Transverse colon (tissue), 4 donors: ENCODE measurements around the gene LIG1. TPM values are rescaled to one million over a fixed set of nuclear protein-coding genes. Genes with fewer than 3 reads are reported as not detected.

Source experiments
- DNase-seq: peaks from one replicate; pipeline ENCODE4 v3.0.0-alpha.2; 2019
- H3K27ac ChIP-seq, 4 donors: fragments of 200-600 bp; sonication (generic); 2 replicates each; pipeline ENCODE4 v1.5.1; 2016 to 2018; ENCODE audit warnings: inconsistent platforms in 4 of 4
- H3K27me3 ChIP-seq: fragments of 200-600 bp; sonication (generic); 2 replicates; pipeline ENCODE4 v1.5.1; 2017; ENCODE audit warnings: inconsistent platforms
- H3K36me3 ChIP-seq, 4 donors: fragments of 200-600 bp; sonication (generic); 2 replicates each; pipeline ENCODE4 v1.5.1; 2017 to 2019; ENCODE audit warnings: inconsistent platforms in 4 of 4
- H3K4me1 ChIP-seq, 4 donors: fragments of 200-600 bp; sonication (generic); 2 replicates each; pipeline ENCODE4 v1.5.1; 2017 to 2020; ENCODE audit warnings: inconsistent platforms in 4 of 4
- H3K4me3 ChIP-seq, 4 donors: fragments of 200-600 bp; sonication (generic); 1 replicate in 1 of 4; 2 replicates in 3 of 4; pipeline versions ENCODE4 v1.5.1 to v1.6.1; 2017 to 2019; ENCODE audit warnings: inconsistent platforms in 4 of 4
- H3K9me3 ChIP-seq, 2 donors: fragments of 200-600 bp; sonication (generic); 2 replicates each; pipeline ENCODE4 v1.5.1; 2017 to 2019; ENCODE audit warnings: inconsistent platforms in 2 of 2
- EP300 ChIP-seq: sonication (generic); formaldehyde crosslinking; IDR thresholded peaks from one replicate; pipeline ENCODE4 v1.6.1; 2017; ENCODE audit warnings: antibody characterized with exemption, low read depth
- POLR2A ChIP-seq: fragments of 450-650 bp; IDR thresholded peaks from one replicate; pipeline ENCODE4 v1.6.1; 2016; ENCODE audit warnings: antibody characterized with exemption, mild to moderate bottlenecking, moderate library complexity
- POLR2AphosphoS5 ChIP-seq, 3 donors: sonication (generic); formaldehyde crosslinking; IDR thresholded peaks; one replicate each; pipeline ENCODE4 v1.6.1; 2016; ENCODE audit warnings: antibody characterized with exemption in 3 of 3
- WGBS, 2 donors: methylation state at CpG; one replicate each; pipeline ENCODE4 v1.1.5; 2018; ENCODE audit warnings: low coverage in 1 of 2; 5-methylcytosine and 5-hydroxymethylcytosine counted together
- in situ Hi-C, 4 donors: fragments of 200-750 bp; cut with MboI; loops; one replicate each; pipeline versions ENCODE4 v1.15.0 to v1.15.1; 2017; ENCODE audit warnings: low sequenced_read_pairs in 3 of 4, low pct_ligation_motif_present in 1 of 4, low pct_unique_long_range_greater_than_20kb in 1 of 4
- intact Hi-C: fragments of 100-400 bp; cut with DNase I; formaldehyde crosslinking; loops from one replicate; pipeline ENCODE4 v1.15.1; 2023; ENCODE audit warnings: low total_unique reads
- total RNA-seq, 4 donors: library from RNA; depleted of rRNA; stranded (reverse); fragments of >200 nt; gene quantifications; one replicate each; pipeline ENCODE4 v1.1.0, GENCODE V29; 2016
- TF ChIP-seq, protein P1 (sequence below), 5 experiments: fragments of 200-600 bp in 3 of 5; fragments of 450-650 bp in 2 of 5; sonication (generic) in 3 of 5; IDR thresholded peaks; 1 replicate in 2 of 5; 2 replicates in 3 of 5; pipeline ENCODE4 v1.5.1; 2016 to 2017; ENCODE audit warnings: antibody characterized with exemption in 5 of 5, inconsistent platforms in 3 of 5, mild to moderate bottlenecking in 2 of 5, moderate library complexity in 1 of 5

The LIG1 gene
- total RNA-seq: 10 to 100 TPM; 14.3 to 71.4 (median 26.8) TPM

DNA sequence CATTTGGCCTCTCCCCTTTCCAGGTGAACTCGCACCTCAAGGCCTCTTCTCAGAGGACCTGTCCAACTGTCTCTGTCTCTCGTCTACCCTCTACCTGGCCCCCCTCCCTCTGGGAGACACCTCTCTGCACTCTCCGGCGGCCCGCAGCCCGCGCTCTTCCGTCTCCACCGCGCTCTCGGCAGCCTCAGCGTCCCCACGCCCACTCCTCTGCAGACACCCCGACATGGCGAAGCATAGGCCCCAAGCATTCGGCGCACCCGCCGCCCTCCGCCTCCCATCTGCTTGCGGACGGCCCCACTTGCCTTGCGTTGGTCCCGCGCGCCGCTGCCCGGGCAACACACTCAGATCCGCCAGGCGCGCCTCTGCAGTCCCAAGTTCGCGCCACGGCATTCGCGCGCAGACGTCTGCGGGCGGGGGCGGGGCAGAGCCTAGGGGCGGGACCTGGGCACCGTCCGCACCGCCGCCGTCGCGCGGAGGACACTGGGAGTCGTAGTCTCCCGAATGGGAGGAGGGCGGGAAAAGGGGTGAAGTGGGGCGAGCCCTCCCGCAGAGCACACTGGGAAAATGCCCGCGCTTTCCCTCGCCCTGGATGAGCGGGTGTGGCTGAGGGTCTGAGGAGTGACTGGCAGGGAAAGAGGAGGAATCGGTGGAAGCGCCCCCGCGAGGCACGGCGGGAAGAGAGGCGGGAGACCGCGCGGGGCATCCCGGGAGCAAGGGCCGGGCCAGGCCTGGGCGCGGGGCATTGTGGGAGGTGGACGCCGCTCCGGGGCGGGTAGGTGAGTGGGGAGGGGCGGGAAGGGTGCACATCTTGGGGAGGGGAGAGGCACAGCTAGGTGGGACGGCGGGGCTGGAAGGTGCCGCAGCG, at the start of gene LIG1, which contains the start of gene ZSWIM9:
TSS of gene LIG1 (minus strand) at position 406 of the 865 bp plus-strand sequence. CDS start 4,778 bp downstream, outside the sequence.
TSS of gene ZSWIM9 (plus strand) at position 742 of the 865 bp plus-strand sequence. CDS start 1,123 bp downstream, outside the sequence.
- Histone ChIP-seq H3K4me3 (peak within 1 kb of the TSS; percentile 67 to 87 (median 76)), H3K27ac (peak within 1 kb of the TSS; percentile 87 to 99 (median 96)), H3K27me3 (no peaks in the 10 kb centered on the region), H3K4me1 (peaks cover 0 to 17% (median 13%) of the 10 kb centered on the region in 4 donors), H3K9me3 (no peaks in the 10 kb centered on the region), H3K36me3 (peaks cover 0 to 10% (median 0%) of the 10 kb centered on the region in 4 donors)
- 2% methylated on average over 66 of the region's 82 CpGs; no CpG with 5 or more reads in 1 of the 2 donors for WGBS, 2 donors
- no peak for TF ChIP-seq EP300
- peak; percentile 24 for TF ChIP-seq POLR2A
- TF ChIP-seq, protein P1, sequence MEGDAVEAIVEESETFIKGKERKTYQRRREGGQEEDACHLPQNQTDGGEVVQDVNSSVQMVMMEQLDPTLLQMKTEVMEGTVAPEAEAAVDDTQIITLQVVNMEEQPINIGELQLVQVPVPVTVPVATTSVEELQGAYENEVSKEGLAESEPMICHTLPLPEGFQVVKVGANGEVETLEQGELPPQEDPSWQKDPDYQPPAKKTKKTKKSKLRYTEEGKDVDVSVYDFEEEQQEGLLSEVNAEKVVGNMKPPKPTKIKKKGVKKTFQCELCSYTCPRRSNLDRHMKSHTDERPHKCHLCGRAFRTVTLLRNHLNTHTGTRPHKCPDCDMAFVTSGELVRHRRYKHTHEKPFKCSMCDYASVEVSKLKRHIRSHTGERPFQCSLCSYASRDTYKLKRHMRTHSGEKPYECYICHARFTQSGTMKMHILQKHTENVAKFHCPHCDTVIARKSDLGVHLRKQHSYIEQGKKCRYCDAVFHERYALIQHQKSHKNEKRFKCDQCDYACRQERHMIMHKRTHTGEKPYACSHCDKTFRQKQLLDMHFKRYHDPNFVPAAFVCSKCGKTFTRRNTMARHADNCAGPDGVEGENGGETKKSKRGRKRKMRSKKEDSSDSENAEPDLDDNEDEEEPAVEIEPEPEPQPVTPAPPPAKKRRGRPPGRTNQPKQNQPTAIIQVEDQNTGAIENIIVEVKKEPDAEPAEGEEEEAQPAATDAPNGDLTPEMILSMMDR (IDR thresholded peaks at IDR 0.05): peak in 1 of 5 experiments; percentile 18
- peak; percentile 51 to 65 (median 52) for TF ChIP-seq POLR2AphosphoS5 (IDR thresholded peaks at IDR 0.05)
- intact Hi-C loops: no loop called here
- DNase-seq: peak; percentile 93
- in situ Hi-C loops: loop anchor here in 1 of 4 donors (25.0 kb wide), 1 partner anchor 208 kb away; no protein-coding TSS in a partner anchor

- H3K4me3 ChIP-seq: no peak overlapping the region
- no peak for TF ChIP-seq POLR2AphosphoS5 (IDR thresholded peaks at IDR 0.05)
- TF ChIP-seq EP300: no peak
- no peak for TF ChIP-seq POLR2A
- TF ChIP-seq, protein P1 (IDR thresholded peaks at IDR 0.05): no peak
- no peaks in the 10 kb centered on the region for H3K4me1 ChIP-seq
- 91 to 100% methylated on average over 2 to 6 of the region's 6 CpGs for WGBS, 2 donors
- intact Hi-C loops: no loop called here
- in situ Hi-C loops: no loop called here
- DNase-seq: no peak
- no peaks in the 10 kb centered on the region for H3K9me3 ChIP-seq
- no peaks in the 10 kb centered on the region for H3K27me3 ChIP-seq
- no peak overlapping the region for H3K27ac ChIP-seq
- H3K36me3 ChIP-seq: peaks cover 0 to 5% (median 2%) of the 10 kb centered on the region in 4 donors
Observed at GRCh38 chr19:48218997-48219396, 48.9 kb upstream of the LIG1 start.

- intact Hi-C loops (no loop called here), in situ Hi-C loops (no loop called here)
- H3K27ac ChIP-seq: no peak overlapping the region
- TF ChIP-seq POLR2A: no peak
- TF ChIP-seq POLR2AphosphoS5 (IDR thresholded peaks at IDR 0.05): no peak
- TF ChIP-seq EP300: no peak
- TF ChIP-seq, protein P1 (IDR thresholded peaks at IDR 0.05): no peak
- no peak for DNase-seq
- WGBS, 2 donors: 83 to 100% methylated on average over 1 to 14 of the region's 14 CpGs
- H3K27me3 ChIP-seq: no peaks in the 10 kb centered on the region
- peaks cover 0 to 5% (median 2%) of the 10 kb centered on the region in 4 donors for H3K36me3 ChIP-seq
- H3K4me3 ChIP-seq: no peak overlapping the region
- no peaks in the 10 kb centered on the region for H3K9me3 ChIP-seq
- no peaks in the 10 kb centered on the region for H3K4me1 ChIP-seq
Observed at GRCh38 chr19:48216933-48217332, 46.8 kb upstream of the LIG1 start.

- no peak for DNase-seq
- Histone ChIP-seq H3K9me3 (no peaks in the 10 kb centered on the region), H3K4me1 (no peaks in the 10 kb centered on the region), H3K27me3 (no peaks in the 10 kb centered on the region), H3K4me3 (no peak overlapping the region), H3K27ac (no peak overlapping the region), H3K36me3 (peaks cover 0 to 5% (median 0%) of the 10 kb centered on the region in 4 donors)
- TF ChIP-seq POLR2A: no peak
- TF ChIP-seq, protein P1 (IDR thresholded peaks at IDR 0.05): no peak
- TF ChIP-seq EP300: no peak
- TF ChIP-seq POLR2AphosphoS5 (IDR thresholded peaks at IDR 0.05): no peak
- in situ Hi-C loops (no loop called here), intact Hi-C loops (no loop called here)
- WGBS, 2 donors: 94 to 95% methylated on average over 2 to 5 of the region's 5 CpGs
Observed at GRCh38 chr19:48213959-48214358, 43.8 kb upstream of the LIG1 start.
